GM19025 (cell line): ENCODE measurements around the gene STXBP5.

ENCODE experiments used
- ATAC-seq: cut with Tn5 transposase; IDR thresholded peaks from one replicate; pipeline ENCODE4 v1.9.1; 2021; ENCODE audit warnings: mild to moderate bottlenecking, low read depth, moderate library complexity; ENCODE audit not compliant: unreplicated experiment

Gene STXBP5

GRCh38 chr6:147177286-147177685 is 26.9 kb upstream of the STXBP5 start:
- ATAC-seq = no peak

- no peak for ATAC-seq
Measured at GRCh38 chr6:147178355-147178754, 25.9 kb upstream of the STXBP5 start.

GRCh38 chr6:147179809-147180208 is 24.4 kb upstream of the STXBP5 start:
- ATAC-seq = no peak

GRCh38 chr6:147180926-147181325 is 23.3 kb upstream of the STXBP5 start:
- no peak for ATAC-seq

GRCh38 chr6:147184379-147184778 is 19.8 kb upstream of the STXBP5 start:
- no peak for ATAC-seq

DNA sequence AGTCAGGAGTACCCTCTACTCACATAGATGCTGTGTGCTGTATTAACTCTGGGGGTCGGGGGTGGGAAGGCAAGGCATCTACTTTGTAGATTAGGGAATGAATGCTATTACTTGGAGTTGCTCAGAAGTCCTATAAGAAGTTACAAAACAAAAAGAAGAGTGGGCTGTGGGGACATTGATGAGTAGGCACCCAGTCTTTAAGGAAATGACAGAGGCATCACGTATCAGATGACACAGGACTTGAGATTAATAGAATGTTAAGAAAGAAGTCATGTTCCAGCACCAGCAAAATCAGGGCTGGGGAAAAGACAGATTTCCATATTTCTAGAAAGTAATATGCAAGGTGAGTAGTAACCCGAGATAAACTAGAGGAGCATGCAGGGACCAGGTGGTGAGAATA is 19.0 kb upstream of the STXBP5 start:
- ATAC-seq = no peak

DNA sequence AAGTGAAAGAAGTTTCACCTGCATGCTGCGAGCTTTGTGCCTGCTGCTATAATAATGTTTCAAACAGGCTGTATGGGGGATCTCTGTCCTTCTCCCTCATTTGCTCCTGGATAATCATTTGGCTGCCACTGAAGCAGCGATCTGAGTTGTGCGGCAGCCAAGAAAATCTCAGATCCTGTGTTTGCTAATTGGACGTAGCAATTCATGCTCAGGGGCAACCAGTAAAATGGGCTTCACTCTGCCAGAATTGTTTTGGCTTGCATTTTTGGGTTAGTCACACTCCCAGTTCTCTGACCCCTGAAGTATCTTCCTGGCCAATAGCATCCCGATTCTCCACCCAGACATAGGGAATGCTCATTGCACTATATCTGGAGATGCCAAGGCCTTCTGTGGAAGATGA is 13.7 kb upstream of the STXBP5 start:
- ATAC-seq = no peak

GRCh38 chr6:147192278-147192911 is 11.8 kb upstream of the STXBP5 start:
- ATAC-seq = no peak

GRCh38 chr6:147194652-147195411 is 9.4 kb upstream of the STXBP5 start:
- no peak for ATAC-seq

GRCh38 chr6:147195510-147195909 is 8.7 kb upstream of the STXBP5 start:
- no peak for ATAC-seq

DNA sequence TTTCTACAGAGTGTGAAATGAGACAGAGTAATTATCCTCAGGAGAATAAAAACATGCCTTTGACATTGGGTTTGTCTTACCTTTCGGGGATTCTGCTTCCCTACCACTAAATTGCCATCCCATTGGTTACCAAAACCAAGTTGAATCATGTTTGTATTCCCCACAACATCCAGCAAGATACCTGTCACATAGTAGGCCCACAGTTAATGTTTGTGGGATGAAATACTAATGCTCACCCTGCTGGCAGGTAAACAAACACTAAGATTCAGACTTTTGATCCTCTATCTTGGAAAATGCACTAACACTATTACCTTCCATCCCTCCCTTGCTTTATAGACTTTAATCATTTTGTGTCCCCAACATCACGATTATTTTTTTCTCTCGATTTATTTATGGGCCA is 8.2 kb upstream of the STXBP5 start:
- no peak for ATAC-seq

- ATAC-seq = no peak
Measured at GRCh38 chr6:147200711-147201110, 3.5 kb upstream of the STXBP5 start.

DNA sequence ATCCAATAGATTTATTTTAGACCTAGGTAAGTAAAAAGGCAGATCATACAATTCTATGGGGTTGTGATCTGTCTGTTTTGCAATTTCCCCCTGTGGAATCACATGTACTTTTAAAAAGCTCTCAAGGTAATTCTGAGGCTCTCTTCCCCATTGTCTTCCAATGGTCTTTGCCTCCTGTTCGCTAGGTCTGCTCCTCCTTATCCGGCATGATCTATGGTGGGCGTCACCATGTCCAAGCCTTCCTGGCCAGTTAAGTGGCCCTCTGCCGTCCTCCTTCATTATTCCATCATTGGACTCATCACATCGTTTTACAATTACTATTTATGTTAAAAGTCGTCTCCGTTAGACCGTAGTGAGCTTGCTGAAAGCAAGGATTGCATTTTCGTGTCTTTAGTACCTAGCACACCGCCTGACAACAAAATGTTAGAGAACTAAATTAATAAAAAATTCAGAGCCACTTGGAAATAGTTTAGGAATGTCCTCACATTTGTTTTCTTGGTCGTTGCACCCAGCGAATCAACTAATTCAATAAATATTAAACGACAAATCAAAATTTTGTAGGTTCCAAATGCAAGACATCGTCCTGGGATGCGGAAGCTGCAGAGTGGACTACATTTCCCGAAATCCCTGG is 2.2 kb upstream of the STXBP5 start:
- ATAC-seq = no peak

DNA sequence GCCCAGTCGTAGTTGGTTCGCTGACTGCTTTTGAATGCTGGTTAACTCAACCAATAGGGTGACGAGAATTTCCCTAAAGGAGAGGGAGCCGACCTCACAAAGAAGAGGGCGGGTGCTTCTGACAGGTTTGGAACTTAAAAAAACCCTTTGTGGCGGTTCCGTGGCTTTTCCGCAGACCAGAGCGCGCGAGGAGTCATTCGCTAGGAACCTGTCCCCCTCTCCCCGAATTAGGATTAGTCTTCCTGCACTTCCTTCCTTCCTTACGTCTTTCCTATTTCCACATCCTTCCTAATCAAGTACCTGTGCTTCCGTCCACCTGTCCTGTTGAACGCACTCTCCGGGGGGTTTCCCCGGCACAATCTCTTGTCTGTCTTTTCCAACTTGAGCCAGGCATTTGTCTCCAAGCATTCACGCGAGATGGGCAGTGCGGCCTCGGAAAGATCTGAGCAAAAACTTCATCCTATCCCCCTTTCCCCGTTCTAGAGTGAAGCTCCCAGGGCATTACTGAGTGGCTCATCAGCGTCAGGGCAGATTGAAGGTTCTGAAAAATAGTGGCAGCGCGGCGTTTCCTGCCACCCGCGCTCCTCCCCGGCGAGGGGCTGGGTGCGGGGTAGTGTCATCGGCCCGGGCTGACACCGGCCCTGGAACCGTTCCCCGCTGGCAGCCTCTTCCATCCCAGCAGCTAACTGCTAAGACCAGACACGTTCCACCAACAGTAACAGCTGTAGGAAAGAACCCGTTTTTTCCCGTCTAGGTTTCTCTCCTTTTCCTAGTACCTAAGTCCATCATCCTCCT is 1.5 kb upstream of the STXBP5 start:
- peak; percentile 60 for ATAC-seq

- peak; percentile 58 for ATAC-seq
Measured at GRCh38 chr6:147203311-147204059, 732 bp upstream of the STXBP5 start.

GRCh38 chr6:147204843-147205311 is 660 bp downstream of the STXBP5 start:
- ATAC-seq = no peak

DNA sequence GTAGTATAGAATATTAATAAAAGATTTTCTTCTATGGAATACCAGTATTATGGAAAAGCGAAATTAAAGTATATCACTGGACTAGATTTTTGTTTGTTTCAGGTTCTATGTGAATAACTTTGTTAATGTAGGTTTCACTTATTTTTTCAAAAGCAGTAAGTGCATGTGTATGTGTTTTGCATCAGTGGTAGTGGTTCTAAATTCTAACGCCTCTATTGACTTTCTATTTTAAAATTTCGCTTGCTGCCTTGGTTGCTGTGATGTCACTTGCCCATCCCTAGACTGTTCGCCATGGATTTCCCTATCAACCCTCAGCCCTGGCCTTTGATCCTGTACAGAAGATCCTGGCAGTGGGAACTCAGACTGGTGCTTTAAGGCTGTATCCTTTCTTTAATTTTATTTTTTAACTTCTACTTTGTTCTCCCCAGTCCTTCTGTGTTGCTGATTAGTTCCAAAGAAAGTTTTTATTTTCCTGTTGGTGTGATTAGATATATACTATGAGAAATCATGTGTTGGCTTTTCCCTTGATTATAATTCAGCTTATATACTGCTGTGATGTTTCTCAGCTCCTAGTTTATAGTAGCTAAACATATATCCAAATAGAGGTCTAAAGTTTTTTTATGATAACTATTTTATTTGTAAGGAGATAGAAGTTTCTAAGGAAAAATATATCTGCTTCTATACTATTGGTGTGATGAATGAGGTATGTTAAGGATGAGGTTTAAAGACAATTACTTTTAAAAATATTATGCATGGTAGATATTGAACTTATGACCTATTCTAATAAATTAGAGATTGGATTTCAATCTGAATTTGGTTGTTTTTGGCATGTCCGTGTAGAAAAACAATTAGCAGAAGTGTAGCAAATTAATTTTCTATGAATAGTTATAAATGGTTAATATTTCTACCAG is 1.7 kb downstream of the STXBP5 start:
- no peak for ATAC-seq

DNA sequence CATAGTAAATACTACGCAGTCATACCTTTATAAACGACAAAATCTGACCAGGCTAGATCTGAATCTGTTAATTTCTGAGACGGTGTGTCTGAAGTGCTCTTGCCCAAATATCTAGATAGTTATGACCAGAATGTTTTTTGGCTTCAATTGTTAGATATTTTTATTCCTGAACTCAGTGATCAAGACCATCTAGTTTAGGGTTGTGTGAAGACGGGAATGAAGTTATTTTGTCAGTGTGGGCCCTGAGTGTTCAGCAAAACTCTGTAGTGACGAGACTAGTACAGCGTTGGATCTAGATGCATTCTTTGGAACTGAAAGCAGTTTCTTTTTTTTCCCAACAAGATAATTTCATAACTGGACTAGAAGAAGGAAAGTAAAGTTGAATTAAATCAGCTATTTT is 3.1 kb downstream of the STXBP5 start:
- ATAC-seq = no peak
